Activated T-cell treated with anti-CD3 and anti-CD28 coated beads, Interleukin-2, amount 50 U/mL, for 72 hours (primary cell): ENCODE data around the gene RNF150. TPM values are rescaled to one million over a fixed set of nuclear protein-coding genes. Genes with fewer than 3 reads are reported as not detected.

Experiments used
- total RNA-seq, 2 donors: library from RNA; stranded (reverse); gene quantifications; one replicate each; pipeline ENCODE4 v1.2.3, GENCODE V29; 2022

The RNF150 gene
- total RNA-seq, 2 donors from 2014 or later: 0.10 to 0.46 TPM

Other genes with a start within 250 kb of the RNF150 start
- gene ZNF330, start 87.4 kb upstream of the RNF150 start, total RNA-seq: 10 to 100 TPM; 47.3 to 62.8 TPM